HG02870 (cell line): ENCODE data around the gene NKX1-1.

Experiments used
- ATAC-seq: cut with Tn5 transposase; IDR thresholded peaks from one replicate; pipeline ENCODE4 v1.9.1; 2021; ENCODE audit warnings: mild to moderate bottlenecking, moderate library complexity; ENCODE audit not compliant: unreplicated experiment

NKX1-1 gene

GRCh38 chr4:1417522-1418390 lies 11.5 kb upstream of the NKX1-1 start:
- no peak for ATAC-seq

GRCh38 chr4:1416948-1417260 lies 10.7 kb upstream of the NKX1-1 start:
- ATAC-seq = no peak

DNA sequence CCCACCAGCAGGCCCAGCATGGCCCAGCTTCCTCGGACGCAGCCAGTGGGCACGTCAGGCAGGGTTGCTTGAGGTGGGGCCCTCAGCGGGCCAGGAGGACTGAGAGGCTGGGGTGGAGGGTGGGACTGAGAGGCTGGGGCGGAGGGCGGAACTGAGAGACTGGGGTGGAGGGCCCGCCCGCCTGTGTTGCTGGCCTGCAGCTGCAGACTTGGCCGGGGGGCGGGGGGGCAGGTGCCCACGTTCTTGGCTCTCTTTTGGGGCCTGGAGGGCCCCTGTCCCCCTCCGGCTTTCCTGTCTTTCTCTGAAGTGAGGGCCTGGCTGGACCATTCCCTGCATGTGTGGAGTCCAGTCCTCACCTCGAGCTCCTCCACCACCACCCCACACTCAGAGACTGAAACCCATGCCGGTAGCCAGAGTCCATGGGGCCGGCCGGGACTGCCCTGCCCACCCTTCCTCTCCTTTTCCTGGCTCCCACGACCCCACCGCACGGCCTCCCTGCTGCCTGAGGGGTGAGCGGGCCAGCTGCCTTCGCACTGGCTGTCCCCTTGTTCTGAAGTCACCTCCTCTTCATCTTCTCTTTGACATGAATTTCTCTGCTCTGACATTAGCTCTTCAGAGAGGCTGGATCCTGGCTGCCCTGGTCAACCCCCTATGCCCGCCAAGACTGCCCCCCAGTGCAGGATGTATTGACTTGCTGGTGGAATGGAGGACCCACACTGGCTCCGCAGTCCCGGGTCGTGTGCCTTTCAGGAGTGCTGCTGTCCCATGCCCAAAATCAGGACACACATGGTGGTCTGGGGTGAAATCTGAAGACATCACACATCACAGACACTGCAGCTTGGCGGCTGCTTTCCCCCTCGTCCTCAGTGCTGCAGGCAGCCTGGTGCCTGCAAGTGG lies 10.1 kb upstream of the NKX1-1 start:
- no peak for ATAC-seq

- ATAC-seq = no peak
Measured at GRCh38 chr4:1415681-1415981, 9.4 kb upstream of the NKX1-1 start.

- ATAC-seq = no peak
Measured at GRCh38 chr4:1414831-1415680, 8.8 kb upstream of the NKX1-1 start.

- no peak for ATAC-seq
Measured at GRCh38 chr4:1413687-1414479, 7.6 kb upstream of the NKX1-1 start.

DNA sequence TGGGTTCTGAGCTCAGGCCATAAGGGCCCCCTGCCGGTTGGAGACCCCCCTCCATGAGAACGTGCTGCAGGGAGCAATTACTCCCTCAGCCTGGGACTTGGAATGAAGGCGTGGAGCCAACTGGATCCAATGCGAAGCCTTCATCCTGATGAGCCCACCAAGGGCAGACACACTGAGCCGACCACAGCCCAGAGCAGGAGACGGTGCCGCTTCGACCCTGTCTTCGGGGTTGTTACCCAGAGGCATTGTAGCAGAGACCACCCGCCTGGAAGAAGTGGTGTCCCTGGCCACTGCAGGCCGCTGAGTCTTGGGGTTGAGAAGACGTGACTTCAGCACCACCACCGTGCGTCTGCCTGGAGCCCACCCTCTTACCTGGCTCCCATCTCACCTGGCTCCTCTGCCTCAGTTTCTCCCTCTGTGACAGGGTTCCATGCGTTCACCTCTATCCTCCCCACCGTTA lies 7.0 kb upstream of the NKX1-1 start:
- ATAC-seq = no peak

DNA sequence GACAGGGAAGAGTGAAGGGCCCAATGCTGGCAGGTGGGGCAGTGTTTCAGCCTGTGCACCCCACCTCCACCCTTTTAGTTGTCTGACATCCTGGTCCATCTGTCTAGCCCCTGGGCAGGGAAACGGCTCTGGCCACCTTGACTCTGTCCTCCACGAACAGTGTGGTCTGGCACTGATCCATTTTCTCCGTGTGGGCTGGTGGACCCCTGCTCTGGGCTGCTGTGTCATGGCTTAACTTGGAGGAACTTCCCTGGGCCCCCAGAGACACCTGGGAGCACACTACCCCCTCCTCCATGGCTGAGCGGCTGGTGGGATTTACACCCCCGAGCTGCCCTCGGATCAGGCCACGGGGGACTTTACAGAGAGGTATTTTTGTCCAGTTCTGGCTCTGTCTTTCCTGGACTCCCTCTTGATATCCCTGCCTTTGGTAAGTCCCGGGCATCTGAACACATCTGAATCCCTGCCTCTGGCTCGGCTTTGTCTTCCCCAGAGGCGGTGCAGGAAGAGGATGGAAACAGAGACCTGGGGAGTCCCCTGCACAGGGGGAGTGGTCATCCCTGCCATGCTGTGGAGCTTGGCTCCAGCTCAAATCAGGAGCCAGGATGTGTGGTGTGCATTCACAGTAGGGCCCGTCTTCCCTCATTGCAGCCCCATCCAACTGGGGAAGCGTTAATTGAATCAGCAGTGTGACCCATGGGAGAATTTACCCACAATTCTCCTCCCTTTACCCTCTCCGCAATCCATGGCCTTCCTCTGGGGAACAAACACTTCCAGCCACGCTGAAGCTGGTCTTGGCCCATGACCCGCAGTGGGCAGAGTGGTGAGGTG lies 6.3 kb upstream of the NKX1-1 start:
- no peak for ATAC-seq

GRCh38 chr4:1411436-1412375 lies 5.5 kb upstream of the NKX1-1 start:
- ATAC-seq = no peak

DNA sequence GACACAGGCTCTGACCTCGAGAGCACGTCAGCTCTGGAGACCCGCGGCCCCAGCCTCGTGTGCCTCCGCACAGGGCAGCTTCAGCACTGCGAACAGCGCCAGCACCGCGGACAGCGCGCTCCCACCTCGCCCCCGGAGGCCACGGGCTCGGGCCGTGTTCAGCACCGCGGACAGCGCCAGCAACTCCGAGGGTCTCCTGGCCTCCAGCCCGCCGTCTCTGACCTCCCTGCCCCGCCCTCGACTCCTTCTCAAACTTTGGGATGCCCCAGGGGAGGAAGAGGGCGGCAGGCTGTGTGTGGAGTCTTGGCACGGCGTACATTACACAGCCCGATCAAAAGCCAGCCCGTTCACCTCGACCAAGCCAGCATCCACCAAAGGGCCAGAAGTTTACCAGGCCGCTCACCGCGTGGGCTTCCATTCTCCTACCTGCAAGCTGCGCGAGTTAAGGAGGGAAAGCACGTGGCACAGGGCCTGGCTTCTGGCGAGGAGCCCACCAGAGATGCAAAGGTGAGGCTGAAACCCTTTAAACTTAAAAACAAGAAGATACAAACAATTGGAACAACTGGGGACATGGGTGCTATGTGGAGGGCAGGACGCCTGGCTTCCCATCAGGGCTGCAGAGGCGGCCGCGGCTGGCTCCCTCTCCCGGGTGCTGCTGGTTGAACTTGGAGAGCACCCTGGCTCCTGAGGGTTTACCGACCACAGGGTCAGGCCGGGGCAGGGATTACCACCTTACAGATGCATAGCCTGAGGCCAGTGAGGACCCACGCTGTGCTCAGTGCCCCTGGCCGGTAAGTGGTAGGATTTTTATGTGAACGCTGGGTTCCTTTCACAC lies 4.5 kb upstream of the NKX1-1 start:
- no peak for ATAC-seq

DNA sequence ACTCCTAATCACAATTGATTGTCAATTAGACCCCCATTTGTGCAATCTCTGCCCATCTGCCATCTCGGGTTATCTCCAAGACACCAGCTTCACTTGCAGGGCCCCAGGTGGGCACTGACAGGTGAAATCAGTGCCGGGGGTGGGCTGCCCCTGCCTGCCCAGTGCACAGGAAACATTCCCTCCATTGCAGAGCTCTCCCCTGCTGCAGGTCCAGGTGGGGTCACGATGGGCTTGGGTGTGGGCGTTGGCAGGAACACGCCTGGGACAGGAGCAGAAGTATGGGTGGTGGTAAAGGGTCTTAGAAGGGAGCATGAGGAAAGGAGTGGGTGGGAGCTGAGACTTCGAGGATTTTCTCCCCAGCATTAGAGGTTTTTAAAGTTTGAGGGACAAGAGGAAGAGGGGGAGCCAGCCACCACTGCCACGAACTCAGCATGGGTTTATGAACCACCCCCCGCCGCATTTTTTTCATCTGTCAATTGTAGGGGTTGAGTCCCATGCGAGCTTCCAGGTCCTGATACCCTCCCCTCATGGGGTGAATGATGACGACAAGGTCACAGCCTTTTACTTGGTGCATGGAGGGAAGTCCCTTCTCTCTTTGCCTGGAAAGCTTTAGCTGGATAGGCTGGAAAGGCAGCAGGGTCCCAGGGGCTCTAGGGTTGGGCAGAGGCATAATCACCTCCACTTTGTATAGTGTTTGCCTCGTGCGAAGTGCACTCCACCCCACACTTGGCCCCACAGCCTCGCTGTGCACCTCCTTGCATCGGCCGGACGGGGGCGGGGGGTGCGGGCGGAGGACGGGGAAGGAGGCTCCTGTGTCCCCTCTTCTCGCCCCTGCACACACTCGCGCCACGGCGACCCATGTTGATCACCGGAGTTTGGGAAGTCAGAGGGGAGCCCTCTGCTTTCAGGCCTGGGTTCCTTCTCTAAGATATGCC lies 3.5 kb upstream of the NKX1-1 start:
- ATAC-seq = no peak

- no peak for ATAC-seq
Measured at GRCh38 chr4:1409079-1409478, 2.8 kb upstream of the NKX1-1 start.

DNA sequence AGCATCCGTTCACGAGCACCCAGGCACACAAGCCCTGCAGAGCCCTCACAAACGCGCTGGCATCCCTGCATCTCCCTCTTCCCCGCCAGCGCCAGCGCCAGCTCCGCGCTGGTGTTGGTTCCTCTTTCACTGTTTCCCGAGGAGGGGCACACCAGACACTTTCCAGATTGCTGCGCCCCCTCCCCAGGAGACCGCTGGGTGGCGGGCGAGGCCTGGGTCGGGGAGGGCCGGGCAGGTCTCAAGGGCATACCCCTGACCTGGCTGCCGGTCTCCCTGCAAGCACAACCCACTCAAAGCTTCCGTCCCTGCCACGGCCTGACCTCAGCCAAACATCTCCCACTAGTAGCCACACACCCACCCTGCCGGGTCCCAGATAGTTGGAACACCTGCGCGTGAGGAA lies 2.2 kb upstream of the NKX1-1 start:
- no peak for ATAC-seq

GRCh38 chr4:1407657-1408333 lies 1.6 kb upstream of the NKX1-1 start:
- ATAC-seq = no peak

DNA sequence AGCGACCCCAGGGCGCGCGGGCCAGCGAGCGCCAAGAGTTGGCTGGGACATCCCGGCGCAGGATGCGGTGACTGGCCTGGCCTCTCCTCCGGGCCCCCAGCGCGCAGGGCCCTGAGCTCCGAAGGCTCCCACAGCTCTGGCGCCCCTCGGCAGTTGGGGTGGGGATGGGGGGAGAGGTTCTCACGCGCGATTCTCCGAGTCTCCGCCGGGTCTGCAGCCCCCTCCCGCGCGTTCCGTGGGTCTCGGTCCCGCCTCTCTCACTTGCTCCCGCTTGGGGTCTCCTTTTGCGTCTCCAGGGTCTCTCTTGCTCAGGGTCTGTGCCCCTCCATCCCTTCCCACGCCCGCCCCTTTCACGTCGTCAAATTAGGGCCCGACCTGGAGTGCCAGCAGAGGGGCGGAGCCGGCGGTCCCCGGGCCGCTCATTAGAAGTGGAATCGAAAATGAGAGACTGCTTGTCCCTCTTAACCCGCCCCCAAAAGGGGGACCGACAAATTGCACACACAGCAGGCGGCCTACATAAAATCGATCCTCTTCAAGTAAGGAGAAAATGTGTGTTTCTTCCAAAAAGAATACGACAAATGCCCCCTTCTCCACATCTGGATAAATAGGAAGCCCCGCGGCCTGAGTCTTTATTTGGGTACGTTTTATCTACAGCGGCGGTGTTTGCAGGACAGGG lies 877 bp upstream of the NKX1-1 start:
- ATAC-seq = no peak
